Neural progenitor cell (in vitro differentiated cells): ENCODE data around the gene STAP1.

Source experiments
- CTCF ChIP-seq: fragments of 200-600 bp; sonication (generic); IDR thresholded peaks from 2 replicates; pipeline ENCODE4 v1.5.1; 2017; ENCODE audit warnings: antibody characterized with exemption, mild to moderate bottlenecking
- EZH2 ChIP-seq: fragments of 200-600 bp; sonication (generic); IDR thresholded peaks from 2 replicates; pipeline ENCODE4 v1.6.1; 2017; ENCODE audit warnings: antibody characterized with exemption, mild to moderate bottlenecking, moderate library complexity

GRCh38 chr4:67575232-67576058 lies 16.9 kb downstream of the STAP1 start:
- no peak for TF ChIP-seq CTCF
- TF ChIP-seq EZH2 = no peak
